NCI-H524 (cell line): ENCODE measurements around the gene RPL35.
"Not testable (repeated sequence)": the region's sequence is repeated elsewhere in the genome, so short reads cannot be mapped to it uniquely, and the experiment has no call there.

Source experiments
- DNase-seq, 2 experiments: peaks; one replicate each; lab custom pipeline; 2025; lab: John Stamatoyannopoulos, UW

Gene RPL35

DNA sequence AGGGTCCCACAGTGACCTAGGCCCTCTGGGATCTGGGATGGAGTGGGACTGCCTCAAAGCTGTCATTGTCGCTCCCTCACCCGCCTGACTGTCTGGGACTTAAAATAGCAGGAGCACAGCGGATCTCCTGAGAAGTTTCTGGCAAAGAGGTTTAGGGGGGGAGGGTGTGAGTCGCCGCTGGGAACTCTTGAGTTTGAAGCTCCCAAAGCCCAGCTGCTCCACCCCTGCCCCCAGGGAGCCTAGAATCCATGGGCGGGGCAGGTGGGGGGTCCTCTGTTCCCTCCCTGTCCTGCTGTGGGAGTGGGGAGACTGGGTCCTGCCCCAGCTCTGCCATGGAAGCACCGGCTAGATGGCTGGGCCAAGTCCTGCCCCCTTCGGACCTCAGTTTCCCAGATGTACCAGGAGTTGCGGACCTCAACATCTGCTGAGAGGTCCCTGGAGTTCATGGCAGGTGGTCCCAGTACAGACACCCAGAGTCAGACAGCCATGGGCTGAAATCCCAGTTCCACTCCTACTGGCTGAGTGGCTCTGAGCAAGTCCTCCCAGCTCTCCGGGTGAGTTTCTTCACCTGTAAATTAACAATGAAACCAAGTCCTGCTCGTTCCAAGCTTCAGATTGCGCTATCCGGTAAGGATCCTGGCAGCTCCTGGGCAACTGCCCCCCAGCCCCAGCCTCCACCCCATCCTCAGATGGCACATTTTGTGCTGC is 9.5 kb downstream of the RPL35 start:
- no peak for DNase-seq

GRCh38 chr9:124849801-124850200 is 12.0 kb downstream of the RPL35 start:
- DNase-seq = no peak

DNA sequence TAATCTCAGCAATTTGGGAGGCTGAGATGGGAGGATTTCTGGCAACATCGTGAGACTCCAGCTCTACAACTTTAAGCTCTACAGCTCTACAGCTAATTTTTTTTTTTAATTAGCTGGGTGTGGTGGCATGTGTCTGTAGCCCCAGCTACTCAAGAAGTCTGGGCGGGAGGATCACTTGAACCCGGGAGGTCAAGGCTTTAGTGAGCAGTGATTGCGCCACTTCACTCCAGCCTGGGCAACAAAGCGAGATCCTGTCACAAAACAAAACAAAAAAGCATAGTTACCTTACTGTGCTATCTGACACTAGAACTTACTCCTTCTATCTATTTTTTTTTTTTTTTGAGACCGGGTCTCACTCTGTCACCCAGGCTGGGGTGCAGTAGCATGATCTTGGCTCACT is 14.8 kb downstream of the RPL35 start:
- DNase-seq = no peak

- DNase-seq = not testable (repeated sequence)
Measured at GRCh38 chr9:124846467-124846866, 15.3 kb downstream of the RPL35 start.

GRCh38 chr9:124844291-124844690 is 17.5 kb downstream of the RPL35 start:
- no peak for DNase-seq

GRCh38 chr9:124843456-124844034 is 18.2 kb downstream of the RPL35 start:
- no peak for DNase-seq

DNA sequence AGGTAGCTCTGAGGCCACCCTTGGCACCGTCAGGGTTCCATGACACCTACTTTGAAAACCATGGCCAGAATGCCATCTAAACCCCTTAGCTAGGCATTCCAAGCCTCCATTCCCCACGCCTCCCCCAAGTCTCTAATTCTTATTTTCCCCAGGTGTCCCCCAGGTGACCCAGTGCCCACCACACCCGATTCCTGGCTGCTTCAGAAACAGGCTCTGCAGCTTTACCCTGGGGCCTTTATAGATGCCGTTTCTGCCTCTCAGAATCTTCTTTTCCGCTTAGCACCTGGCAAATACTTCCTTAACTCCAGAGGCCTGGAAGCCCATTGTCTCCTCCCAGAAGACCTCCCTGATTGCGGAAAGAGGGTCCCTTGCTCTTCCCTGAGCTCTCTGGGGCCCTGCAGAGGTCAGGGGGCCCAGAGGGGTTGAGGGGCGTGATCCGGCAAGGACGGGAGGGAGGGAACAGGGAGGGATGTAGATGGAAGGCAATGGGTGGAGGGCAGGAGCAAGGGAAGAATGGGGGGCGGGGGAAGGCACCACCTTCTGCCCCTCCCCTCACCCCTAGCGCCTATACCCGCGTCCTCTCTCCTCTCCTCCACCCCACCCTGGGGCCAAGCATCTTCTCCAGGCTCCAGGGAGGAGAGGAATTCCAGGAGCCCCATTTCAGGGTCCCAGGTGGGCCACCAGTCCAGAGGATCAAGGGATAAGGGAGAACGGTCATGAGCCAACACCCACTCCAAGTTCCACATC is 20.5 kb downstream of the RPL35 start:
- DNase-seq = no peak

DNA sequence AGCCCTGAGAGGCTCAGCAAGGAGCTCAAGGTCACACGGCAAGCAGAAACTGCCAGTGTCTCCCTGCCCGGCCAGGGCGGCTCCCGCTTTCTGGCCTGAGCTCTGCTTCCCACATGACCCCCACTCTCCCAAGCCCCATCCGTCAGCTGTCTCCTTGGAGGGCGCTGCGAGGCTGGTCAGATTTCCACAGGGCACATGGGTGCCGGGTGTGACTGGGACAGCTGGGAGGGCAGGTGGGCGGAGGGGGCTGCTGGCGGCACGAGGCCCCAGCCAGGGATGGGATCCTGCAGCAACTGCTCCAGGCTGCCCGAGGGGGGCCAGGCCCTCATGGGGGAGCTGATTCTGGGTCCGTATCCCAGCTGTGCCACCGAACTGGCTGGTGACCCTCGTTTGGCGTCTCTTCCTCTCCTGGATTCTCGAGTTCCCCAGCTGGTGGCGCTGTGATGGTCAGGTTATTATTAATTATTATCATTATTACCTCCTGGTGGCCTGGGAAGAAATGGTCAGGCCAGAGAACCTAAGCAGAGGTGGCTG is 21.4 kb downstream of the RPL35 start:
- peak; percentile 73 to 90 for DNase-seq

DNA sequence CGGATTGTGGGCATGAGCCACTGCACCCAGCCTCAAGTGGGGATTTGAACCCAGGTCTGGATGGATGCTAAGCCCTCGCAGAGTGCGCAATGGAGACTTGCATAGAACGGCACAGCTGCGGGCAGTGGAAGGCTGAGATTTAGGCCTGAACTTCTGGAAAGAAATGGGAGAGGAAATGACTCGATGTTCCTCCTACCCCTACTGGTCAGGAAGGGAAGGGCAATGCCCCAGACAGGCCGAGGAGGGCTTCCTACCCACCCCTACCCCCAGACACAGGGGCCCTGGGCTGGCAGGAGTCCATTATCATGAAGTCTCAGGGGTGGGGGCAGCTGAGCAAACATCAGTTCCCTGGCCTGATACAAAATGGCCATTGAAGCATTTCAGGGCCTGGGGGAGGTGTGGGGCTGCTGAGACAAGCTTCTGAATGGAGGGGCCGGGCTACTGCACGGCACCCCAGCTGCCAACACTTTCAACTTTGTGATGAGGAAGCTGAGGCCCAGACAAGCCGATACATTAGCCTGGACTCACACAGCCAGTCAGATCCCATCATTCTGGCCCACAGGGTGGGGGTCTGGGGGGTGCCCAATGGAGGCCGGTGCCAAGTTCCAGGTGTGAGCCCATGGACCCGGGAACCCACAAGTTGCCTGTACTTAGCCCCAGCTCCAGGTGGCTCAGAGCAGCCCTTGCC is 22.0 kb downstream of the RPL35 start:
- DNase-seq = peak in 1 of 2 experiments; percentile 46

DNA sequence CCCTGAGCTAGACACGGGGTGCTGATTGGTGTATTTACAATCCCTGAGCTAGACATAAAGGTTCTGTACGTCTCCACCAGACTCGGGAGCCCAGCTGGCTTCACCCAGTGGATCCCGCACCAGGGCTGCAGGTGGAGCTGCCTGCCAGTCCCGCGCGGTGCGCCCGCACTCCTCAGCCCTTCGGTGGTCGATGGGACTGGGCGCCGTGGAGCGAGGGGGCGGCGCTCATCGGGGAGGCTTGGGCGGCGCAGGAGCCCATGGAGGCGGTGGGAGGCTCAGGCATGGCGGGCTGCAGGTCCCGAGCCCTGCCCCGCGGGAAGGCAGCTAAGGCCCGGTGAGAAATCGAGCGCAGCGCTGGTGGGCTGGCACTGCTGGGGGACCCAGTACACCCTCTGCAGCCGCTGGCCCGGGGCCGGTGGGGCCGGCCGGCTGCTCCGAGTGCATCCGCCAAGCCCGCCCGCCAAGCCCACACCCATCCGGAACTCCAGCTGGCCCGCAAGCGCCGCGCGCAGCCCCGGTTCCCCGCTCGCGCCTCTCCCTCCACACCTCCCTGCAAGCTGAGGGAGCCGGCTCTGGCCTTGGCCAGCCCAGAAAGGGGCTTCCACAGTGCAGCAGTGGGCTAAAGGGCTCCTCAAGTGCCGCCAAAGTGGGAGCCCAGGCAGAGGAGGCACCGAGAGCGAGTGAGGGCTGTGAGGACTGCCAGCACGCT is 23.0 kb downstream of the RPL35 start:
- DNase-seq = not testable (repeated sequence)

DNA sequence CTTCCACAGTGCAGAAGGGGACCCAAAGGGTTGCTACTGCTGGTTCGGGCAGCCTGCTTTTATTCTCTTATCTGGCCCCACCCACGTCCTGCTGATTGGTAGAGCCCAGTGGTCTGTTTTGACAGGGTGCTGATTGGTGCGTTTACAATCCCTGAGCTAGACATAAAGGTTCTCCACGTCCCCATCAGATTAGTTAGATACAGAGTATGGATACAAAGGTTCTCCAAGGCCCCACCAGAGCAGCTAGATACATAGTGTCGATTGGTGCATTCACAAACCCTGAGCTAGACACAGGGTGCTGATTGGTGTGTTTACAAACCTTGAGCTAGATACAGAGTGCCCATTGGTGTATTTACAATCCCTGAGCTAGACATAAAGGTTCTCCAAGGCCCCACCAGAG is 23.6 kb downstream of the RPL35 start:
- not testable (repeated sequence) for DNase-seq

- DNase-seq = peak; percentile 85 to 95
Measured at GRCh38 chr9:124835026-124835557, 26.7 kb downstream of the RPL35 start.

DNA sequence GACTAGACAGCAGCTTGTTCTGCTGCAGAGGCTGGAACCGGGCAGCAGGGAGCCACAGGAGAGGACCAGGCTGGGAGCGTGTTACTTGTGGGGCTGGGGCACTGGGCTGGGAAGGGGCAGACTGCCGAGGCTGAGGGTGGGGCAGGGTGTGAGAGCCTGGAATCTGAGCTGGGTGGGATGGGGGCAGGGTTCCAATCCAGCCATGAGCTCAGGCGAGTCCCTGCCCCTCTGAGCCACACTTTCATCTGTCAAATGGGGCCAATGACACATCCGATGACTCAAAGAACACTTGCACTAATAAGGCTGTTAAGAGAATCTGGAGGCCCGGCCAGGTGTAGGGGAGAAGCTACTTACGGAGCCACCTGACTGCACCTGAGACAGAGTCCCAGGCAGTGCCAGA is 27.2 kb downstream of the RPL35 start:
- DNase-seq = peak in 1 of 2 experiments; percentile 52

- no peak for DNase-seq
Measured at GRCh38 chr9:124831642-124832364, 30.0 kb downstream of the RPL35 start.

- DNase-seq = no peak
Measured at GRCh38 chr9:124830593-124830992, 31.2 kb downstream of the RPL35 start.

DNA sequence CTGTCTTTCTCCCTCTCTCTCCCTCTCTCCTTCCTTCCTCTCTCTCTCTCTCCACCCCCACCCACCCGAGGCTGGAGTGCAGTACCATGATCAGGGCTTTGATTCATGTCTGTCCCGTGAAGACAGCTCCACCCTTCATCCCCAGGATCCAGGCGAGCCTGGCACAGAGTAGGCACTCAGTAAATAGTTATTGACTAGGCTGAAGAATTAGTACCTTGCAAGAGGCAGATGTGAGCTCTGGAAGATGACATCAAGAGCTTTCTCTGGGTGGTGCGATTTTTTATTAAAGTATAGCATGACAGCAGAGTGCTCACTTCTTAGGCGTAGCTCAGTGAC is 32.5 kb downstream of the RPL35 start:
- no peak for DNase-seq

DNA sequence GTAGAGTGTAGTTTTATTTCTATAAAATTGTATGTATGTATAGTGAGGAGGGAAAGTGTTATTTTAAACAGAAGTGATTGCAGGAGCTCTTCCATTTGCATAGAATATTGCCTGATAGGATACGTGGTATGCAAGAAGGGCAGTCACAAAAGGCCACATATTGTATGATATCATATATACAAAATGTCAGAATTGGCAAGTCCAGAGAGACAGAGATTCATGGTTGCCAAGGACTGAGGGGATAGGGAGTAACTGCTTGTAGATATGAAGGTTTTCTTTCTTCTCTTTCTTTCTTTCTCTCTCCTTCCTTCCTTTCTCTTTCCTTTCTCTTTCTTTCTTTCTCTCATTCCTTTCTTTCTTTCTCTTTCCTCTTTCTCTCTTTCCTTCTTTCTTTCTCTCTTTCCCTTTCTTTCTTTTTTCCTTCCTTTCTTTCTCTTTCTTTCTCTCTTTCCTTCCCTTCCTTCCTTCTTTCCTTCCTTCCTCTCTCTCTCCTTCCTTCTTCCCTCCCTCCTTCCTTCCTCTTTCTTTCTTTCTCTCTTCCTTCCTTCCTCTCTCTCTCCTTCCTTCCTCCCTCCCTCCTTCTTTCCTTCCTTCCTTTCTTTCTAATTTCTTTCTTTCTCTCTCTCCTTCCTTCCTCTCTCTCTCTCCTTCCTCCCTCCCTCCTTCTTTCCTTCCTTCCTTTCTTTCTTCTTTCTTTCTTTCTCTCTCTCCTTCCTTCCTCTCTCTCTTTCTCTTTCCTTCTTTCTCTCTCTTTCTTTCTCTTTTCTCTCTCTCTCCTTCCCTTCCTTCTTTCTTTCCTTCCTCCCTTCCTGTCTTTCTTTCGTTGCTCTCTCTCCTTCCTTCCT is 33.0 kb downstream of the RPL35 start:
- DNase-seq = no peak

GRCh38 chr9:124820698-124821623 is 40.8 kb downstream of the RPL35 start:
- peak; percentile 82 to 91 for DNase-seq
